ENCODE measurements around the gene DNA2. TPM values are rescaled to one million over a fixed set of nuclear protein-coding genes. Genes with fewer than 3 reads are reported as not detected.

Gene DNA2
- total RNA-seq, 1 experiment from 2014 or later = 29.0 TPM

DNA sequence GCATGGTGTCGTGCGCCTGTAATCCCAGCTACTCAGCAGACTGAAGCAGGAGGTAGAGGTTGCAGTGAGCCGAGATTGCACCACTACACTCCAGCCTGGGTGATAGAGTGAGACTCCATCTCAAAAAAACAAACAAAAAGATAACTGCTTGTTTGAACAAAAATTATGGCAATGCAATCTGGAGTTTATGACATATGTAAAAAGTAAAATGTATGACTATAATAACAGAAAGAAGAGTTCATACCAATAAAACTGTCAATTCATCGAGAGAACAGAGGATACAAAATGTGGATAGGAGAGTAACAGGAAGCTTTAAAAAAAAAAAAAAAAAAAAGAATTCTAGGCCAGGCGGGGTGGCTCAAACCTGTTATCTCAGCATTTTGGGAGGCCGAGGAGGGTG lies 36.3 kb upstream of the DNA2 start:
- H3K4me1 ChIP-seq (ENCODE audit: control insufficient read depth, insufficient read depth, low read length) = no peaks in the 10 kb centered on the region
- H3K27ac ChIP-seq (ENCODE audit: low read length) = no peak overlapping the region
- no peaks in the 10 kb centered on the region for H3K27me3 ChIP-seq (ENCODE audit: control insufficient read depth, insufficient read depth, low read length)
- ChIA-PET CTCF (no interaction called here), POLR2A (interaction anchor here (0.6 kb wide), 1 partner anchor 267 kb away, joined by 7 read pairs; no protein-coding TSS in a partner anchor)
- H3K36me3 ChIP-seq (ENCODE audit: control insufficient read depth, insufficient read depth, low read length) = no peaks in the 10 kb centered on the region
- no peak for DNase-seq (ENCODE audit: low read depth, low spot score)
- intact Hi-C loops (cut with micrococcal nuclease; ENCODE audit: unreplicated experiment) = no loop called here
- no TSS peak for BruUV-seq (replicated peaks)
- no peak for ATAC-seq
- no peak for TF ChIP-seq TCF7L2 (IDR thresholded peaks at IDR 0.05; ENCODE audit: low read depth, low read length)
- H3K9me3 ChIP-seq (ENCODE audit: control insufficient read depth, insufficient read depth, low read depth, low read length) = no peaks in the 10 kb centered on the region
- no peak overlapping the region for H3K4me3 ChIP-seq (ENCODE audit: low read depth in 2 of 2, low read length in 2 of 2)
- in situ Hi-C loops (cut with HindIII; ENCODE audit: low pct_unique_long_range_greater_than_20kb, low sequenced_read_pairs) = no loop called here

GRCh38 chr10:68506411-68506810 lies 34.6 kb upstream of the DNA2 start:
- Histone ChIP-seq H3K9me3 (ENCODE audit: control insufficient read depth, insufficient read depth, low read depth, low read length) (no peaks in the 10 kb centered on the region), H3K27ac (ENCODE audit: low read length) (no peak overlapping the region), H3K36me3 (ENCODE audit: control insufficient read depth, insufficient read depth, low read length) (no peaks in the 10 kb centered on the region), H3K27me3 (ENCODE audit: control insufficient read depth, insufficient read depth, low read length) (no peaks in the 10 kb centered on the region), H3K4me1 (ENCODE audit: control insufficient read depth, insufficient read depth, low read length) (no peaks in the 10 kb centered on the region), H3K4me3 (ENCODE audit: low read depth in 2 of 2, low read length in 2 of 2) (no peak overlapping the region)
- in situ Hi-C loops (cut with HindIII; ENCODE audit: low pct_unique_long_range_greater_than_20kb, low sequenced_read_pairs) (no loop called here), intact Hi-C loops (cut with micrococcal nuclease; ENCODE audit: unreplicated experiment) (no loop called here)
- TF ChIP-seq, protein P1, sequence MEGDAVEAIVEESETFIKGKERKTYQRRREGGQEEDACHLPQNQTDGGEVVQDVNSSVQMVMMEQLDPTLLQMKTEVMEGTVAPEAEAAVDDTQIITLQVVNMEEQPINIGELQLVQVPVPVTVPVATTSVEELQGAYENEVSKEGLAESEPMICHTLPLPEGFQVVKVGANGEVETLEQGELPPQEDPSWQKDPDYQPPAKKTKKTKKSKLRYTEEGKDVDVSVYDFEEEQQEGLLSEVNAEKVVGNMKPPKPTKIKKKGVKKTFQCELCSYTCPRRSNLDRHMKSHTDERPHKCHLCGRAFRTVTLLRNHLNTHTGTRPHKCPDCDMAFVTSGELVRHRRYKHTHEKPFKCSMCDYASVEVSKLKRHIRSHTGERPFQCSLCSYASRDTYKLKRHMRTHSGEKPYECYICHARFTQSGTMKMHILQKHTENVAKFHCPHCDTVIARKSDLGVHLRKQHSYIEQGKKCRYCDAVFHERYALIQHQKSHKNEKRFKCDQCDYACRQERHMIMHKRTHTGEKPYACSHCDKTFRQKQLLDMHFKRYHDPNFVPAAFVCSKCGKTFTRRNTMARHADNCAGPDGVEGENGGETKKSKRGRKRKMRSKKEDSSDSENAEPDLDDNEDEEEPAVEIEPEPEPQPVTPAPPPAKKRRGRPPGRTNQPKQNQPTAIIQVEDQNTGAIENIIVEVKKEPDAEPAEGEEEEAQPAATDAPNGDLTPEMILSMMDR (IDR thresholded peaks at IDR 0.05) = no peak
- TF ChIP-seq, protein P2, sequence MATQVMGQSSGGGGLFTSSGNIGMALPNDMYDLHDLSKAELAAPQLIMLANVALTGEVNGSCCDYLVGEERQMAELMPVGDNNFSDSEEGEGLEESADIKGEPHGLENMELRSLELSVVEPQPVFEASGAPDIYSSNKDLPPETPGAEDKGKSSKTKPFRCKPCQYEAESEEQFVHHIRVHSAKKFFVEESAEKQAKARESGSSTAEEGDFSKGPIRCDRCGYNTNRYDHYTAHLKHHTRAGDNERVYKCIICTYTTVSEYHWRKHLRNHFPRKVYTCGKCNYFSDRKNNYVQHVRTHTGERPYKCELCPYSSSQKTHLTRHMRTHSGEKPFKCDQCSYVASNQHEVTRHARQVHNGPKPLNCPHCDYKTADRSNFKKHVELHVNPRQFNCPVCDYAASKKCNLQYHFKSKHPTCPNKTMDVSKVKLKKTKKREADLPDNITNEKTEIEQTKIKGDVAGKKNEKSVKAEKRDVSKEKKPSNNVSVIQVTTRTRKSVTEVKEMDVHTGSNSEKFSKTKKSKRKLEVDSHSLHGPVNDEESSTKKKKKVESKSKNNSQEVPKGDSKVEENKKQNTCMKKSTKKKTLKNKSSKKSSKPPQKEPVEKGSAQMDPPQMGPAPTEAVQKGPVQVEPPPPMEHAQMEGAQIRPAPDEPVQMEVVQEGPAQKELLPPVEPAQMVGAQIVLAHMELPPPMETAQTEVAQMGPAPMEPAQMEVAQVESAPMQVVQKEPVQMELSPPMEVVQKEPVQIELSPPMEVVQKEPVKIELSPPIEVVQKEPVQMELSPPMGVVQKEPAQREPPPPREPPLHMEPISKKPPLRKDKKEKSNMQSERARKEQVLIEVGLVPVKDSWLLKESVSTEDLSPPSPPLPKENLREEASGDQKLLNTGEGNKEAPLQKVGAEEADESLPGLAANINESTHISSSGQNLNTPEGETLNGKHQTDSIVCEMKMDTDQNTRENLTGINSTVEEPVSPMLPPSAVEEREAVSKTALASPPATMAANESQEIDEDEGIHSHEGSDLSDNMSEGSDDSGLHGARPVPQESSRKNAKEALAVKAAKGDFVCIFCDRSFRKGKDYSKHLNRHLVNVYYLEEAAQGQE (IDR thresholded peaks at IDR 0.05; ENCODE audit: insufficient read depth in 1 of 2, low read depth in 2 of 2, low read length in 1 of 2) = no peak
- TF ChIP-seq SIN3A (IDR thresholded peaks at IDR 0.05; ENCODE audit: borderline replicate concordance, insufficient read depth, low read depth, low read length) (no peak), POLR2AphosphoS5 (IDR thresholded peaks at IDR 0.05; ENCODE audit: low read depth, low read length) (no peak), TCF7L2 (IDR thresholded peaks at IDR 0.05; ENCODE audit: low read depth, low read length) (no peak)
- ChIA-PET POLR2A (no interaction called here), CTCF (no interaction called here)
- DNase-seq (ENCODE audit: low read depth, low spot score) = no peak
- no peak for ATAC-seq
- no TSS peak for BruUV-seq (replicated peaks)

DNA sequence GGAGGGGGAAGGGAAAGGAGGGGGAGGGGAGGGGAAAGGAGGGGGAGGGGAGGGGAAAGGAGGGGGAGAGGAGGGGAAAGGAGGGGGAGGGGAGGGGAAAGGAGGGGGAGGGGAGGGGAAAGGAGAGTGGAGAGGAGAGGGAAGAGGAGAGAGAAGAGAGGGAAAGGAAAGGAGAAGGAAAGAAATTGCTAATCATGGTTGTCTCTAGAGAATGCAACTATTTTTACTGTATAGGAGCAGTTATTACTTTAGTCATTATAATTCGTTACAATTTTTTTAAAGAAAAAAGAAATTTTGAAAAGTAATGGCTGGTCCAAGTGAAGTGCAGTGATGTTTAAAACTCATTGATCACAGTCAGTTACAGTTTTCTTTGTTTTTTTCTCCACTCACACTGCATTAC lies 31.1 kb upstream of the DNA2 start:
- ATAC-seq = no peak
- H3K36me3 ChIP-seq (ENCODE audit: control insufficient read depth, insufficient read depth, low read length) = no peaks in the 10 kb centered on the region; the same call in 1 of the 2 replicates
- POLR2A ChIA-PET = no interaction called here

More for the DNA sequence above, 31.1 kb upstream of the DNA2 start:
- TF ChIP-seq, protein P1 (IDR thresholded peaks at IDR 0.05) = no peak
- TF ChIP-seq, protein P2 (IDR thresholded peaks at IDR 0.05; ENCODE audit: insufficient read depth in 1 of 2, low read depth in 2 of 2, low read length in 1 of 2) = no peak
- no peak for TF ChIP-seq SIN3A (IDR thresholded peaks at IDR 0.05; ENCODE audit: borderline replicate concordance, insufficient read depth, low read depth, low read length)
- no peak for TF ChIP-seq TCF7L2 (IDR thresholded peaks at IDR 0.05; ENCODE audit: low read depth, low read length)
- TF ChIP-seq POLR2AphosphoS5 (IDR thresholded peaks at IDR 0.05; ENCODE audit: low read depth, low read length) = no peak
- CTCF ChIA-PET = no interaction called here
- no peak overlapping the region for H3K27ac ChIP-seq (ENCODE audit: low read length)
- in situ Hi-C loops (cut with HindIII; ENCODE audit: low pct_unique_long_range_greater_than_20kb, low sequenced_read_pairs) = no loop called here
- DNase-seq (ENCODE audit: low read depth, low spot score) = no peak
- no peak overlapping the region for H3K4me3 ChIP-seq (ENCODE audit: low read depth in 2 of 2, low read length in 2 of 2)
- H3K27me3 ChIP-seq (ENCODE audit: control insufficient read depth, insufficient read depth, low read length) = no peaks in the 10 kb centered on the region
- intact Hi-C loops (cut with micrococcal nuclease; ENCODE audit: unreplicated experiment) = no loop called here
- no TSS peak for BruUV-seq (replicated peaks)
- no peaks in the 10 kb centered on the region for H3K9me3 ChIP-seq (ENCODE audit: control insufficient read depth, insufficient read depth, low read depth, low read length)
- no peaks in the 10 kb centered on the region for H3K4me1 ChIP-seq (ENCODE audit: control insufficient read depth, insufficient read depth, low read length)
